Omental fat pad (tissue), 4 donors: ENCODE data around the gene C10orf90. TPM values are rescaled to one million over a fixed set of nuclear protein-coding genes. Genes with fewer than 3 reads are reported as not detected.

Experiments used
- ATAC-seq: fragments of 150-250 bp; one replicate; pipeline ENCODE4 v1.9.1; 2016; ENCODE audit warnings: mild to moderate bottlenecking, moderate library complexity; ENCODE audit not compliant: low FRiP score
- DNase-seq: peaks from one replicate; pipeline ENCODE4 v3.0.0-alpha.2; 2019; ENCODE audit warnings: low spot score
- CTCF ChIP-seq, 3 donors: fragments of 450-650 bp; IDR thresholded peaks; one replicate each; pipeline ENCODE4 v1.5.1; 2016 to 2017; ENCODE audit warnings: antibody characterized with exemption in 3 of 3, mild to moderate bottlenecking in 3 of 3, moderate library complexity in 2 of 3
- total RNA-seq, 4 donors: library from RNA; depleted of rRNA; stranded (reverse); fragments of >200 nt; gene quantifications; one replicate each; pipeline ENCODE4 v1.1.0, GENCODE V29; 2016

C10orf90 gene
- total RNA-seq, 4 donors from 2014 or later = 0.72 to 0.75 TPM; not detected in 2

GRCh38 chr10:126527645-126528314, 142.7 kb downstream of the C10orf90 start:
- TF ChIP-seq CTCF (IDR thresholded peaks at IDR 0.05) = no peak
- no peak for DNase-seq
- no peak for ATAC-seq

GRCh38 chr10:126525326-126525725, 145.2 kb downstream of the C10orf90 start:
- no peak for ATAC-seq
- DNase-seq = no peak
- no peak for TF ChIP-seq CTCF (IDR thresholded peaks at IDR 0.05)

- DNase-seq (no peak), ATAC-seq (no peak)
- TF ChIP-seq CTCF (IDR thresholded peaks at IDR 0.05) = no peak
Measured at GRCh38 chr10:126524526-126524925, 146.0 kb downstream of the C10orf90 start.

- DNase-seq (no peak), ATAC-seq (no peak)
- TF ChIP-seq CTCF (IDR thresholded peaks at IDR 0.05) = no peak
Measured at GRCh38 chr10:126523071-126523470, 147.4 kb downstream of the C10orf90 start.

GRCh38 chr10:126521399-126521798, 149.1 kb downstream of the C10orf90 start:
- no peak for DNase-seq
- ATAC-seq = no peak
- TF ChIP-seq CTCF (IDR thresholded peaks at IDR 0.05) = no peak

- ATAC-seq (no peak), DNase-seq (no peak)
- no peak for TF ChIP-seq CTCF (IDR thresholded peaks at IDR 0.05)
Measured at GRCh38 chr10:126520751-126521317, 149.7 kb downstream of the C10orf90 start.

- no peak for DNase-seq
- TF ChIP-seq CTCF (IDR thresholded peaks at IDR 0.05) = no peak
- ATAC-seq = no peak
Measured at GRCh38 chr10:126519992-126520391, 150.5 kb downstream of the C10orf90 start.
